ENCODE measurements around the gene SPTAN1. TPM values are rescaled to one million over a fixed set of nuclear protein-coding genes. Genes with fewer than 3 reads are reported as not detected.
"Not testable (repeated sequence)": the region's sequence is repeated elsewhere in the genome, so short reads cannot be mapped to it uniquely, and the experiment has no call there.

SPTAN1 gene
- total RNA-seq, 2 experiments from 2014 or later, result 162 to 166 TPM

GRCh38 chr9:128638580-128638979, 86.2 kb downstream of the SPTAN1 start:
- CTCF ChIA-PET, result interaction anchor here (0.7 to 0.9 kb wide), 2 partner anchors 10 to 148 kb away, joined by 3 read pairs; partner anchors contain the start of gene TBC1D13
- POLR2A ChIA-PET, result interaction anchor here (0.7 kb wide), 1 partner anchor 150 kb away, joined by 4 read pairs; no protein-coding TSS in a partner anchor

- ChIA-PET CTCF (interaction anchor here (0.6 kb wide), 1 partner anchor 83 kb away, joined by 4 read pairs; no protein-coding TSS in a partner anchor), POLR2A (no interaction called here)
Measured at GRCh38 chr9:128640603-128641002, 88.2 kb downstream of the SPTAN1 start.

GRCh38 chr9:128642675-128643245, 90.4 kb downstream of the SPTAN1 start:
- CTCF ChIA-PET, result interaction anchor here (0.7 kb wide), 1 partner anchor 26 kb away, joined by 3 read pairs; no protein-coding TSS in a partner anchor

GRCh38 chr9:128643519-128644300, 91.3 kb downstream of the SPTAN1 start:
- CTCF ChIA-PET, result interaction anchor here (0.8 kb wide), 1 partner anchor 66 kb away, joined by 3 read pairs; no protein-coding TSS in a partner anchor

More at GRCh38 chr9:128642675-128643245, 90.4 kb downstream of the SPTAN1 start:
- POLR2A ChIA-PET, result interaction anchor here (0.6 kb wide), 1 partner anchor 280 kb away, joined by 5 read pairs; no protein-coding TSS in a partner anchor

GRCh38 chr9:128648206-128648605, 95.8 kb downstream of the SPTAN1 start:
- ChIA-PET POLR2A (interaction anchor here (0.5 kb wide), 1 partner anchor 54 kb away, joined by 3 read pairs; no protein-coding TSS in a partner anchor), CTCF (interaction anchor here (0.7 to 1.6 kb wide), 4 partner anchors 9 to 170 kb away, joined by 3 to 4 read pairs (median 3); partner anchors contain the start of gene ENDOG)

More at GRCh38 chr9:128643519-128644300, 91.3 kb downstream of the SPTAN1 start:
- POLR2A ChIA-PET, result no interaction called here

- ChIA-PET CTCF (interaction anchor here (0.7 kb wide), 2 partner anchors 157 to 327 kb away, joined by 3 read pairs; no protein-coding TSS in a partner anchor), POLR2A (interaction anchor here (0.6 kb wide), 1 partner anchor 16 kb away, joined by 4 read pairs; no protein-coding TSS in a partner anchor)
Measured at GRCh38 chr9:128651798-128652197, 99.4 kb downstream of the SPTAN1 start.

GRCh38 chr9:128653908-128654307, 101.5 kb downstream of the SPTAN1 start:
- ChIA-PET POLR2A (no interaction called here), CTCF (interaction anchor here (0.7 to 0.8 kb wide), 2 partner anchors 13 to 18 kb away, joined by 3 read pairs; no protein-coding TSS in a partner anchor)

GRCh38 chr9:128654481-128654880, 102.1 kb downstream of the SPTAN1 start:
- CTCF ChIA-PET, result no interaction called here
- POLR2A ChIA-PET, result no interaction called here

GRCh38 chr9:128656416-128657343, 104.3 kb downstream of the SPTAN1 start, which contains the start of gene DYNC2I2:
Gene DYNC2I2 (minus strand): TSS chr9:128656847. CDS start chr9:128656726, 121 bp downstream.
- ChIA-PET POLR2A (interaction anchor here (0.7 kb wide), 1 partner anchor 564 kb away, joined by 8 read pairs; no protein-coding TSS in a partner anchor), CTCF (no interaction called here)

GRCh38 chr9:128657344-128657704, 104.9 kb downstream of the SPTAN1 start:
- ChIA-PET CTCF (no interaction called here), POLR2A (no interaction called here)

- ChIA-PET CTCF (no interaction called here), POLR2A (no interaction called here)
Measured at GRCh38 chr9:128657796-128658195, 105.4 kb downstream of the SPTAN1 start.

GRCh38 chr9:128666481-128666941, 114.1 kb downstream of the SPTAN1 start:
- CTCF ChIA-PET, result not testable (repeated sequence)
- POLR2A ChIA-PET, result interaction anchor here (0.6 to 0.7 kb wide), 4 partner anchors 15 to 242 kb away, joined by 3 to 8 read pairs (median 4); no protein-coding TSS in a partner anchor

- CTCF ChIA-PET, result interaction anchor here (0.6 kb wide), 1 partner anchor 266 kb away, joined by 3 read pairs; no protein-coding TSS in a partner anchor
- POLR2A ChIA-PET, result no interaction called here
Measured at GRCh38 chr9:128669786-128670185, 117.4 kb downstream of the SPTAN1 start.

- POLR2A ChIA-PET, result no interaction called here
- CTCF ChIA-PET, result interaction anchor here (1.0 to 1.2 kb wide), 2 partner anchors 9 to 27 kb away, joined by 3 read pairs; no protein-coding TSS in a partner anchor
Measured at GRCh38 chr9:128675382-128675781, 123.0 kb downstream of the SPTAN1 start.

GRCh38 chr9:128677794-128678193, 125.4 kb downstream of the SPTAN1 start:
- POLR2A ChIA-PET, result no interaction called here
- CTCF ChIA-PET, result interaction anchor here (1.3 kb wide), 1 partner anchor 10 kb away, joined by 3 read pairs; no protein-coding TSS in a partner anchor
